Esophagus squamous epithelium (tissue), 4 donors: Measurements from ENCODE around the gene PPP1CC.

Experiments
- CTCF ChIP-seq, 6 experiments: fragments of 450-650 bp in 4 of 6; fragments of 200-600 bp in 2 of 6; sonication (generic) in 2 of 6; IDR thresholded peaks; one replicate each; pipeline ENCODE4 v1.5.1; 2016 to 2019; ENCODE audit warnings: antibody characterized with exemption in 6 of 6, mild to moderate bottlenecking in 4 of 6, moderate library complexity in 4 of 6
- POLR2A ChIP-seq, 4 donors: fragments of 450-650 bp; IDR thresholded peaks; one replicate each; pipeline ENCODE4 v1.6.1; 2017; ENCODE audit warnings: antibody characterized with exemption in 4 of 4, mild to moderate bottlenecking in 4 of 4, moderate library complexity in 3 of 4

- TF ChIP-seq CTCF (IDR thresholded peaks at IDR 0.05): no peak
- no peak for TF ChIP-seq POLR2A (IDR thresholded peaks at IDR 0.05)
Observed at GRCh38 chr12:110782094-110782493, 39.4 kb upstream of the PPP1CC start.
